SU-DHL-6 (cell line): ENCODE results near the gene CRADD.

ENCODE experiments used
- EZH2phosphoT487 ChIP-seq: fragments of 200-600 bp; sonication (generic), shearing (Covaris generic); conservative IDR thresholded peaks from 2 replicates; pipeline ENCODE4 v1.6.1; 2018; ENCODE audit warnings: mild to moderate bottlenecking, antibody characterized with exemption, low read length, moderate library complexity, mixed read lengths
- TF ChIP-seq, protein P1 (sequence below): fragments of 200-600 bp; sonication (generic); IDR thresholded peaks from one replicate; pipeline ENCODE4 v1.5.1; 2017; ENCODE audit warnings: antibody characterized with exemption, mild to moderate bottlenecking, low read length, moderate library complexity; ENCODE audit not compliant: insufficient read depth, poor library complexity, severe bottlenecking

DNA sequence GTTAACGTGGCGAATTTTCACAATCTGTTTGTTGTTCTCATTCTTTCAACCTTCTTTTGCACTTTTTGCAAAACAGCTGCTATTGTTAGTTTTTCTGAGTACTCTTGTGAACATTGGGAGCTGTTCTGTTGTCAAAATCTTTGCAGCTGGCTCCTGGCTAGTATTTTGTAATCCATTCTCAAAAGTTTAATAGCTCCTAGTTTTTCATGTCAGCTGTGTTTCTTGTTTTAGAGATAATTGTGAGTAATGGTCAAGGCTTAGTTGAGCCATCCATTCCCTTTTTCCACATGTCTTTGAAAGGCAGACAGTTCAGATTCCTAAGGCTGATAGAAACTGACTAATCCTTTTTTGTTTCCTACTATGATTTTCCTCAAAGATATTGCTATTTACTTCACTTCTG is 39.1 kb upstream of the CRADD start:
- TF ChIP-seq, protein P1, sequence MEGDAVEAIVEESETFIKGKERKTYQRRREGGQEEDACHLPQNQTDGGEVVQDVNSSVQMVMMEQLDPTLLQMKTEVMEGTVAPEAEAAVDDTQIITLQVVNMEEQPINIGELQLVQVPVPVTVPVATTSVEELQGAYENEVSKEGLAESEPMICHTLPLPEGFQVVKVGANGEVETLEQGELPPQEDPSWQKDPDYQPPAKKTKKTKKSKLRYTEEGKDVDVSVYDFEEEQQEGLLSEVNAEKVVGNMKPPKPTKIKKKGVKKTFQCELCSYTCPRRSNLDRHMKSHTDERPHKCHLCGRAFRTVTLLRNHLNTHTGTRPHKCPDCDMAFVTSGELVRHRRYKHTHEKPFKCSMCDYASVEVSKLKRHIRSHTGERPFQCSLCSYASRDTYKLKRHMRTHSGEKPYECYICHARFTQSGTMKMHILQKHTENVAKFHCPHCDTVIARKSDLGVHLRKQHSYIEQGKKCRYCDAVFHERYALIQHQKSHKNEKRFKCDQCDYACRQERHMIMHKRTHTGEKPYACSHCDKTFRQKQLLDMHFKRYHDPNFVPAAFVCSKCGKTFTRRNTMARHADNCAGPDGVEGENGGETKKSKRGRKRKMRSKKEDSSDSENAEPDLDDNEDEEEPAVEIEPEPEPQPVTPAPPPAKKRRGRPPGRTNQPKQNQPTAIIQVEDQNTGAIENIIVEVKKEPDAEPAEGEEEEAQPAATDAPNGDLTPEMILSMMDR, result no peak
- TF ChIP-seq EZH2phosphoT487, result no peak
